K562 (cell line): ENCODE data around the gene TCF7.

Experiments
- FOS ChIP-seq: IDR thresholded peaks from 3 replicates; pipeline ENCODE4 v1.6.1; 2011; ENCODE audit not compliant: insufficient read length; ENCODE audit errors: extremely low read depth
- FOXK2 ChIP-seq, 2 experiments: fragments of 450-650 bp; IDR thresholded peaks in 1 of 2; conservative IDR thresholded peaks in 1 of 2; 2 replicates each; pipeline ENCODE4 v1.6.1; 2016; ENCODE audit warnings: low read depth in 2 of 2, mild to moderate bottlenecking in 1 of 2
- FOXM1 ChIP-seq, 2 experiments: fragments of 450-650 bp in 1 of 2; sonication (generic) in 1 of 2; formaldehyde crosslinking in 1 of 2; IDR thresholded peaks; 2 replicates each; pipeline versions ENCODE4 v1.6.1 to v1.9.0; 2017 to 2022; ENCODE audit warnings: low read depth in 2 of 2, mild to moderate bottlenecking in 2 of 2, missing genetic modification reagents in 1 of 2, moderate library complexity in 1 of 2
- LEF1 ChIP-seq: fragments of 450-650 bp; IDR thresholded peaks from 2 replicates; pipeline ENCODE4 v1.6.1; 2016; ENCODE audit warnings: mild to moderate bottlenecking
- NR1H2 ChIP-seq: sonication (generic); formaldehyde crosslinking; IDR thresholded peaks from 2 replicates; pipeline ENCODE4 v1.4.0; 2020; ENCODE audit warnings: mild to moderate bottlenecking, missing genetic modification reagents
- RNF219 ChIP-seq: fragments of 250-450 bp; sonication (Bioruptor Pico); IDR thresholded peaks from 2 replicates; pipeline ENCODE4 v1.5.0; 2022; ENCODE audit warnings: mild to moderate bottlenecking
- ZBED1 ChIP-seq: IDR thresholded peaks from 2 replicates; pipeline ENCODE4 v1.6.1; 2014
- ZBTB40 ChIP-seq, 2 experiments: fragments of 450-650 bp in 1 of 2; sonication (generic) in 1 of 2; formaldehyde crosslinking in 1 of 2; IDR thresholded peaks; 2 replicates each; pipeline versions ENCODE4 v1.7.1 to v1.9.0; 2016 to 2022; ENCODE audit warnings: inconsistent platforms in 1 of 2, mild to moderate bottlenecking in 1 of 2, missing genetic modification reagents in 1 of 2
- TF ChIP-seq, protein P1 (sequence below), 3 experiments: IDR thresholded peaks in 2 of 3; conservative IDR thresholded peaks in 1 of 3; 2 replicates each; pipeline ENCODE4 v1.5.1; 2011 to 2012; ENCODE audit warnings: low read length in 3 of 3, mild to moderate bottlenecking in 3 of 3, control low read depth in 2 of 3, improper control_type of control experiment in 1 of 3, inconsistent platforms in 1 of 3, low read depth in 1 of 3, mixed read lengths in 1 of 3, moderate library complexity in 1 of 3; ENCODE audit not compliant: insufficient read depth in 2 of 3

DNA sequence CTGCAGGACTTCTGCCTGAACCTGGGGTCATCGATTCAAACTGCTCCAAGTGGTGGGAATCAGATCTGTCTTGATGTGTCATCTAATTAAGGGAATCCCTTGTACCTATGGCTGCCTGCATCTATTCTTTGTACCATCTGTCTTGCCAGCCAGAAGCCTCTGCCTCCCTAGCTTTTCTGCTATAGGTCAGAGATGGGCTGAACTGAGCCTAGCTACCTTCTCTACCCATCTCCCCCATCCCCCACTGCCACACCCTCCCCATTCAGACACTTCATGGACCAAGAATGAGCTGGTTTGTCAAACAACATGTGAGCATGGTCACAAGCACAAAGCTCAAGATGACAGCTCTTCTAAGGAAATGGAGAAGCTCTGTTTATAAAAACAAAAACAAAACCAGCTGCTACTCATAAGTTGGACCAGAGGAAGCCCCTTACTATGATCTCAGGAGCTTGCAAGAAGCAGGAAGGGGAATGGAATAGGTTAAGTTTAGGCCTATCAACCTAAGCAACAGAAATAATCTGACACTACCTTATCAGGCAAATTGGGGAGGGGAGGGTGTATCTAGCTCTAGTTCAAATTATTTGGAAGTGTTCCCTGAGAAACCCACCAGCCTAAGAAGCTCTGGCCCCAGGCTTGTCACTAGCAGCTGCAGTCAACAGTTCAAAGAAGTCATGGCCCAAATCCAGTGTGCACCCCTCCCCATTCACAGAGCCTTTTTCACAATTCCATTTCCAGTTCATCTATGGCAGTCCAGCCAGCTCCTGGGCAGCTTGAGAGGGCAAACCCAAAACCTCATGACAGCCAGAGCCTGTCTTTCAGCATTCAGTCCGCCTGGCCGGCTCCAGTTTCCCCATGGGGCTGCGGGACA lies 32.4 kb downstream of the TCF7 start:
- no peak for TF ChIP-seq LEF1
- TF ChIP-seq RNF219 (CRISPR knock-in tag), result no peak
- TF ChIP-seq NR1H2 (CRISPR knock-in tag), result no peak
- TF ChIP-seq FOS, result no peak
- TF ChIP-seq FOXK2 (conservative IDR thresholded peaks at IDR 0.05 in 1 of 2, IDR thresholded peaks at IDR 0.05 in 1 of 2; ENCODE audit: low read depth in 2 of 2), result no peak
- TF ChIP-seq ZBED1, result no peak
- TF ChIP-seq FOXM1 (IDR thresholded peaks at IDR 0.05; ENCODE audit: low read depth), result no peak
- no peak for TF ChIP-seq FOXM1 (CRISPR knock-in tag; IDR thresholded peaks at IDR 0.05; ENCODE audit: low read depth)
- TF ChIP-seq, protein P1, sequence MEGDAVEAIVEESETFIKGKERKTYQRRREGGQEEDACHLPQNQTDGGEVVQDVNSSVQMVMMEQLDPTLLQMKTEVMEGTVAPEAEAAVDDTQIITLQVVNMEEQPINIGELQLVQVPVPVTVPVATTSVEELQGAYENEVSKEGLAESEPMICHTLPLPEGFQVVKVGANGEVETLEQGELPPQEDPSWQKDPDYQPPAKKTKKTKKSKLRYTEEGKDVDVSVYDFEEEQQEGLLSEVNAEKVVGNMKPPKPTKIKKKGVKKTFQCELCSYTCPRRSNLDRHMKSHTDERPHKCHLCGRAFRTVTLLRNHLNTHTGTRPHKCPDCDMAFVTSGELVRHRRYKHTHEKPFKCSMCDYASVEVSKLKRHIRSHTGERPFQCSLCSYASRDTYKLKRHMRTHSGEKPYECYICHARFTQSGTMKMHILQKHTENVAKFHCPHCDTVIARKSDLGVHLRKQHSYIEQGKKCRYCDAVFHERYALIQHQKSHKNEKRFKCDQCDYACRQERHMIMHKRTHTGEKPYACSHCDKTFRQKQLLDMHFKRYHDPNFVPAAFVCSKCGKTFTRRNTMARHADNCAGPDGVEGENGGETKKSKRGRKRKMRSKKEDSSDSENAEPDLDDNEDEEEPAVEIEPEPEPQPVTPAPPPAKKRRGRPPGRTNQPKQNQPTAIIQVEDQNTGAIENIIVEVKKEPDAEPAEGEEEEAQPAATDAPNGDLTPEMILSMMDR (IDR thresholded peaks at IDR 0.05 in 2 of 3, conservative IDR thresholded peaks at IDR 0.05 in 1 of 3; ENCODE audit: insufficient read depth in 2 of 3, low read depth in 1 of 3, low read length in 3 of 3), result no peak
- TF ChIP-seq ZBTB40 (IDR thresholded peaks at IDR 0.05), result no peak
- no peak for TF ChIP-seq ZBTB40 (CRISPR knock-in tag; IDR thresholded peaks at IDR 0.05)
